IPS DF 19.7 (cell line): Measurements from ENCODE around the gene KIAA0319L.

Source experiments
- DNase-seq: peaks from one replicate; pipeline ENCODE4 v3.0.0-alpha.2; 2013; ENCODE audit warnings: low read depth, low spot score

The KIAA0319L gene

GRCh38 chr1:35537806-35538205 lies 19.4 kb downstream of the KIAA0319L start:
- DNase-seq, result no peak

- no peak for DNase-seq
These were observed 20.5 kb downstream of the KIAA0319L start for GRCh38 chr1:35536556-35537162.

- DNase-seq, result no peak
These were observed 22.0 kb downstream of the KIAA0319L start for GRCh38 chr1:35535243-35535642.

GRCh38 chr1:35533586-35533985 lies 23.6 kb downstream of the KIAA0319L start:
- no peak for DNase-seq

- DNase-seq, result no peak
These were observed 24.5 kb downstream of the KIAA0319L start for GRCh38 chr1:35532497-35533223.

GRCh38 chr1:35531368-35531767 lies 25.8 kb downstream of the KIAA0319L start:
- no peak for DNase-seq

GRCh38 chr1:35530946-35531345 lies 26.3 kb downstream of the KIAA0319L start:
- DNase-seq, result no peak

- DNase-seq, result no peak
These were observed 27.0 kb downstream of the KIAA0319L start for GRCh38 chr1:35530168-35530567.

- DNase-seq, result no peak
These were observed 33.1 kb downstream of the KIAA0319L start for GRCh38 chr1:35524106-35524505.

- no peak for DNase-seq
These were observed 37.8 kb downstream of the KIAA0319L start for GRCh38 chr1:35519432-35519831.

- DNase-seq, result no peak
These were observed 39.0 kb downstream of the KIAA0319L start for GRCh38 chr1:35518183-35518582.

- DNase-seq, result no peak
These were observed 45.9 kb downstream of the KIAA0319L start for GRCh38 chr1:35511305-35511704.

GRCh38 chr1:35509558-35509957 lies 47.6 kb downstream of the KIAA0319L start:
- DNase-seq, result no peak

GRCh38 chr1:35507947-35508346 lies 49.3 kb downstream of the KIAA0319L start:
- DNase-seq, result no peak

GRCh38 chr1:35506960-35507912 lies 50.0 kb downstream of the KIAA0319L start:
- no peak for DNase-seq

- no peak for DNase-seq
These were observed 51.0 kb downstream of the KIAA0319L start for GRCh38 chr1:35505911-35506798.

- DNase-seq, result no peak
These were observed 55.0 kb downstream of the KIAA0319L start for GRCh38 chr1:35502242-35502641.

GRCh38 chr1:35500439-35500838 lies 56.8 kb downstream of the KIAA0319L start:
- DNase-seq, result no peak

GRCh38 chr1:35499652-35500176 lies 57.5 kb downstream of the KIAA0319L start:
- DNase-seq, result no peak

- DNase-seq, result no peak
These were observed 58.0 kb downstream of the KIAA0319L start for GRCh38 chr1:35499231-35499630.

GRCh38 chr1:35497571-35497970 lies 59.6 kb downstream of the KIAA0319L start:
- DNase-seq, result no peak
